Glutamatergic neuron (in vitro differentiated cells): Measurements from ENCODE around the gene RHBDL1. TPM values are rescaled to one million over a fixed set of nuclear protein-coding genes. Genes with fewer than 3 reads are reported as not detected.

Experiments
- DNase-seq: peaks from one replicate; pipeline ENCODE4 v3.0.0; 2022
- H3K27ac Mint-ChIP-seq: one replicate; pipeline ENCODE4 v1.8.0; 2020; ENCODE audit warnings: mild to moderate bottlenecking, mixed read lengths, inconsistent platforms; ENCODE audit not compliant: unreplicated experiment
- H3K27me3 Mint-ChIP-seq: one replicate; pipeline ENCODE4 v1.8.0; 2020; ENCODE audit warnings: mild to moderate bottlenecking, moderate library complexity, mixed read lengths, inconsistent platforms; ENCODE audit not compliant: unreplicated experiment
- H3K36me3 Mint-ChIP-seq: one replicate; pipeline ENCODE4 v1.8.0; 2020; ENCODE audit warnings: mild to moderate bottlenecking, mixed read lengths, inconsistent platforms; ENCODE audit not compliant: unreplicated experiment
- H3K4me1 Mint-ChIP-seq: one replicate; pipeline ENCODE4 v1.8.0; 2020; ENCODE audit warnings: mild to moderate bottlenecking, low read depth, mixed read lengths, inconsistent platforms; ENCODE audit not compliant: unreplicated experiment
- H3K4me3 Mint-ChIP-seq: one replicate; pipeline ENCODE4 v1.8.0; 2020; ENCODE audit warnings: mild to moderate bottlenecking, mixed read lengths, inconsistent platforms; ENCODE audit not compliant: unreplicated experiment
- H3K9me3 Mint-ChIP-seq: one replicate; pipeline ENCODE4 v1.8.0; 2020; ENCODE audit warnings: mild to moderate bottlenecking, moderate library complexity, mixed read lengths, inconsistent platforms; ENCODE audit not compliant: unreplicated experiment
- CTCF ChIP-seq: fragments of 200-600 bp; sonication (generic); IDR thresholded peaks from one replicate; pipeline ENCODE4 v1.5.0; 2021; ENCODE audit not compliant: partially characterized antibody, unreplicated experiment
- total RNA-seq: library from RNA; stranded (reverse); fragmentation: NEBNext Ultra II Directional; extraction: Animal tissue kit (Norgen Biotek cat#: 25700); gene quantifications from one replicate; pipeline ENCODE4 v1.2.1, GENCODE V29; 2021; ENCODE audit not compliant: unreplicated experiment

Gene RHBDL1
- total RNA-seq, 1 donor from 2014 or later, result 8.2 TPM

GRCh38 chr16:694187-694862 lies 18.9 kb downstream of the RHBDL1 start:
- Mint-ChIP-seq H3K36me3 (no peaks in the 10 kb centered on the region), H3K4me3 (no peak overlapping the region), H3K27me3 (peaks cover 28% of the 10 kb centered on the region), H3K27ac (no peak overlapping the region), H3K4me1 (peaks cover 9% of the 10 kb centered on the region), H3K9me3 (peaks cover 18% of the 10 kb centered on the region)
- no peak for DNase-seq
- TF ChIP-seq CTCF, result no peak

GRCh38 chr16:694863-695354 lies 19.4 kb downstream of the RHBDL1 start:
- TF ChIP-seq CTCF, result no peak
- Mint-ChIP-seq H3K36me3 (no peaks in the 10 kb centered on the region), H3K27me3 (peaks cover 28% of the 10 kb centered on the region), H3K9me3 (peaks cover 18% of the 10 kb centered on the region), H3K4me3 (no peak overlapping the region), H3K4me1 (peaks cover 8% of the 10 kb centered on the region), H3K27ac (no peak overlapping the region)
- DNase-seq, result no peak

GRCh38 chr16:695355-696089 lies 20.1 kb downstream of the RHBDL1 start:
- DNase-seq, result peak; percentile 81
- peaks cover 8% of the 10 kb centered on the region for H3K4me1 Mint-ChIP-seq
- no peak for TF ChIP-seq CTCF
- peaks cover 28% of the 10 kb centered on the region for H3K27me3 Mint-ChIP-seq
- no peaks in the 10 kb centered on the region for H3K36me3 Mint-ChIP-seq
- peak overlapping the region; percentile 15 for H3K4me3 Mint-ChIP-seq
- H3K27ac Mint-ChIP-seq, result no peak overlapping the region
- H3K9me3 Mint-ChIP-seq, result peaks cover 18% of the 10 kb centered on the region

GRCh38 chr16:698911-699671 lies 23.6 kb downstream of the RHBDL1 start:
- Mint-ChIP-seq H3K4me1 (peaks cover 16% of the 10 kb centered on the region), H3K27me3 (peaks cover 24% of the 10 kb centered on the region), H3K4me3 (no peak overlapping the region), H3K9me3 (peaks cover 10% of the 10 kb centered on the region), H3K27ac (no peak overlapping the region), H3K36me3 (no peaks in the 10 kb centered on the region)
- DNase-seq, result no peak
- TF ChIP-seq CTCF, result no peak
